Cardiac muscle cell (in vitro differentiated cells and primary cell): ENCODE results near the gene CAMSAP2. TPM values are rescaled to one million over a fixed set of nuclear protein-coding genes. Genes with fewer than 3 reads are reported as not detected.

Experiments
- DNase-seq, 2 donors: peaks; one replicate each; pipeline versions ENCODE4 v3.0.0 to v3.0.0-alpha.2; 2010 to 2017; ENCODE audit warnings: low read depth in 1 of 2, low spot score in 1 of 2
- H3K27ac ChIP-seq: fragments of 200-600 bp; sonication (generic); 2 replicates; pipeline ENCODE4 v1.5.1; 2016
- H3K27me3 ChIP-seq: fragments of 200-600 bp; sonication (generic); 2 replicates; pipeline ENCODE4 v1.6.0; 2016; ENCODE audit warnings: control low read depth
- H3K36me3 ChIP-seq: fragments of 200-600 bp; sonication (generic); 2 replicates; pipeline ENCODE4 v1.5.1; 2016; ENCODE audit warnings: control low read depth
- H3K4me1 ChIP-seq: fragments of 200-600 bp; sonication (generic); 2 replicates; pipeline ENCODE4 v1.8.1; 2017; ENCODE audit warnings: low read depth, mild to moderate bottlenecking, mixed run types
- H3K4me3 ChIP-seq: fragments of 200-600 bp; sonication (generic); 2 replicates; pipeline ENCODE4 v1.5.1; 2016; ENCODE audit warnings: mild to moderate bottlenecking
- H3K9me3 ChIP-seq: fragments of 200-600 bp; sonication (generic); 2 replicates; pipeline ENCODE4 v1.5.1; 2017; ENCODE audit warnings: low read depth, mild to moderate bottlenecking, control low read depth
- CTCF ChIP-seq: IDR thresholded peaks from 2 replicates; pipeline ENCODE4 v1.5.1; 2012; ENCODE audit warnings: low read depth, mild to moderate bottlenecking, low read length
- polyA plus RNA-seq: library from polyadenylated mRNA; unstranded; fragments of >200 nt; fragmentation: Nextera tagmentation; extraction: Ambion mirVana; gene quantifications from 2 replicates; pipeline ENCODE4 v1.2.1, GENCODE V29; 2016
- total RNA-seq: library from RNA; depleted of rRNA; stranded (reverse); fragments of >200 nt; gene quantifications from 2 replicates; pipeline ENCODE4 v1.2.3, GENCODE V29; 2016

The CAMSAP2 gene
- total and polyA plus RNA-seq, 2 experiments from 2014 or later = 12.6 to 22.8 TPM

- no peak for DNase-seq
- H3K4me3 ChIP-seq = no peak overlapping the region
- no peak for TF ChIP-seq CTCF
- H3K36me3 ChIP-seq = no peaks in the 10 kb centered on the region
- H3K4me1 ChIP-seq = no peaks in the 10 kb centered on the region
- no peaks in the 10 kb centered on the region for H3K9me3 ChIP-seq
- no peak overlapping the region for H3K27ac ChIP-seq
- no peaks in the 10 kb centered on the region for H3K27me3 ChIP-seq
These were observed 8.8 kb upstream of the CAMSAP2 start for GRCh38 chr1:200729863-200730262.

- no peaks in the 10 kb centered on the region for H3K27me3 ChIP-seq
- TF ChIP-seq CTCF = no peak
- no peaks in the 10 kb centered on the region for H3K4me1 ChIP-seq
- no peak overlapping the region for H3K4me3 ChIP-seq
- DNase-seq = no peak
- H3K9me3 ChIP-seq = no peaks in the 10 kb centered on the region
- H3K36me3 ChIP-seq = no peaks in the 10 kb centered on the region
- no peak overlapping the region for H3K27ac ChIP-seq
These were observed 6.9 kb upstream of the CAMSAP2 start for GRCh38 chr1:200731654-200732332.

- Histone ChIP-seq H3K27ac (no peak overlapping the region), H3K27me3 (no peaks in the 10 kb centered on the region), H3K36me3 (no peaks in the 10 kb centered on the region), H3K4me3 (no peak overlapping the region), H3K4me1 (no peaks in the 10 kb centered on the region), H3K9me3 (no peaks in the 10 kb centered on the region)
- TF ChIP-seq CTCF = no peak
- no peak for DNase-seq
These were observed 6.3 kb upstream of the CAMSAP2 start for GRCh38 chr1:200732438-200732837.

- no peak overlapping the region for H3K27ac ChIP-seq
- H3K9me3 ChIP-seq = no peaks in the 10 kb centered on the region
- no peaks in the 10 kb centered on the region for H3K27me3 ChIP-seq
- H3K4me1 ChIP-seq = peaks cover 5% of the 10 kb centered on the region
- H3K36me3 ChIP-seq = no peaks in the 10 kb centered on the region
- no peak for TF ChIP-seq CTCF
- no peak overlapping the region for H3K4me3 ChIP-seq
- no peak for DNase-seq
These were observed 4.8 kb upstream of the CAMSAP2 start for GRCh38 chr1:200733907-200734306.

GRCh38 chr1:200737647-200738291 is 924 bp upstream of the CAMSAP2 start:
- Histone ChIP-seq H3K4me1 (peaks cover 22% of the 10 kb centered on the region), H3K9me3 (no peaks in the 10 kb centered on the region), H3K4me3 (no peak overlapping the region), H3K27me3 (no peaks in the 10 kb centered on the region), H3K27ac (peak overlapping the region; percentile 81), H3K36me3 (no peaks in the 10 kb centered on the region)
- no peak for TF ChIP-seq CTCF
- DNase-seq = no peak
